ENCODE measurements around the gene KCNG1.

KCNG1 gene

GRCh38 chr20:51036827-51037531 is 14.1 kb upstream of the KCNG1 start:
- no peak for DNase-seq (ENCODE audit: low spot score)

GRCh38 chr20:51036226-51036625 is 13.3 kb upstream of the KCNG1 start:
- DNase-seq (ENCODE audit: low spot score), result no peak

- no peak for DNase-seq (ENCODE audit: low spot score)
Measured at GRCh38 chr20:51034988-51035656, 12.2 kb upstream of the KCNG1 start.

- DNase-seq (ENCODE audit: low spot score), result no peak
Measured at GRCh38 chr20:51034476-51034875, 11.6 kb upstream of the KCNG1 start.

GRCh38 chr20:51029963-51030920 is 7.3 kb upstream of the KCNG1 start:
- no peak for DNase-seq (ENCODE audit: low spot score)

GRCh38 chr20:51029556-51029955 is 6.6 kb upstream of the KCNG1 start:
- no peak for DNase-seq (ENCODE audit: low spot score)

- no peak for DNase-seq (ENCODE audit: low spot score)
Measured at GRCh38 chr20:51028616-51029212, 5.8 kb upstream of the KCNG1 start.

- DNase-seq (ENCODE audit: low spot score), result no peak
Measured at GRCh38 chr20:51027035-51027795, 4.3 kb upstream of the KCNG1 start.

GRCh38 chr20:51026269-51026668 is 3.4 kb upstream of the KCNG1 start:
- DNase-seq (ENCODE audit: low spot score), result no peak

GRCh38 chr20:51024761-51025160 is 1.9 kb upstream of the KCNG1 start:
- DNase-seq (ENCODE audit: low spot score), result no peak

GRCh38 chr20:51023617-51024155 is 779 bp upstream of the KCNG1 start:
- no peak for DNase-seq (ENCODE audit: low spot score)

- DNase-seq (ENCODE audit: low spot score), result no peak
Measured at GRCh38 chr20:51022227-51022802, 592 bp downstream of the KCNG1 start.

- DNase-seq (ENCODE audit: low spot score), result no peak
Measured at GRCh38 chr20:51021067-51022025, 1.6 kb downstream of the KCNG1 start.

- no peak for DNase-seq (ENCODE audit: low spot score)
Measured at GRCh38 chr20:51020657-51021056, 2.2 kb downstream of the KCNG1 start.

- no peak for DNase-seq (ENCODE audit: low spot score)
Measured at GRCh38 chr20:51019656-51020592, 3.0 kb downstream of the KCNG1 start.

GRCh38 chr20:51017251-51017650 is 5.7 kb downstream of the KCNG1 start:
- DNase-seq (ENCODE audit: low spot score), result no peak

- DNase-seq (ENCODE audit: low spot score), result no peak
Measured at GRCh38 chr20:51016521-51016920, 6.4 kb downstream of the KCNG1 start.
